ENCODE results near the gene PANK4. TPM values are rescaled to one million over a fixed set of nuclear protein-coding genes. Genes with fewer than 3 reads are reported as not detected.
A peak's percentile ranks its signal among the peaks of the same experiment; 100 is the strongest.

Gene PANK4
- total and polyA plus RNA-seq, 9 of the 15 experiments (the other 6 are each of a cell fraction or from before 2014, with no cell fraction given): 0.93 to 55.6 (median 31.5) TPM

- TF ChIP-seq NR2C1 (IDR thresholded peaks at IDR 0.05): no peak
- TF ChIP-seq NR2C1 (tag; IDR thresholded peaks at IDR 0.05): no peak
- peak; percentile 37; the same call in 1 of the 2 replicates for TF ChIP-seq NBN (IDR thresholded peaks at IDR 0.05; ENCODE audit: low read depth)
- no peak for TF ChIP-seq ZNF133 (CRISPR knock-in tag; IDR thresholded peaks at IDR 0.05)
- TF ChIP-seq ZNF586 (CRISPR knock-in tag; conservative IDR thresholded peaks at IDR 0.05): no peak
- no peak for TF ChIP-seq SMARCE1 (IDR thresholded peaks at IDR 0.05)
- TF ChIP-seq ATF3 (IDR thresholded peaks at IDR 0.05): no peak
- no peak for TF ChIP-seq ATF3 (CRISPR knock-in tag; conservative IDR thresholded peaks at IDR 0.05)
- no peak for TF ChIP-seq E2F8 (IDR thresholded peaks at IDR 0.05; ENCODE audit: low read depth, partially characterized antibody)
- no peak for TF ChIP-seq DEAF1 (CRISPR knock-in tag; IDR thresholded peaks at IDR 0.05)
- no peak for TF ChIP-seq ZC3H11A (IDR thresholded peaks at IDR 0.05; ENCODE audit: low read depth, low read length)
- peak; percentile 66; the same call in 1 of the 2 replicates for TF ChIP-seq TRIM28 (IDR thresholded peaks at IDR 0.05)
- TF ChIP-seq GMEB1 (CRISPR knock-in tag; IDR thresholded peaks at IDR 0.05): no peak
- peak; percentile 74 for TF ChIP-seq RBFOX2 (IDR thresholded peaks at IDR 0.05; ENCODE audit: low read depth, low read length)
- no peak for TF ChIP-seq TAF9B (IDR thresholded peaks at IDR 0.05; ENCODE audit: partially characterized antibody)
- TF ChIP-seq HDAC6 (IDR thresholded peaks at IDR 0.05; ENCODE audit: low read depth, low read length): no peak
- TF ChIP-seq ZNF280A (IDR thresholded peaks at IDR 0.05; ENCODE audit: low read depth, partially characterized antibody): no peak
- no peak for TF ChIP-seq ZBTB12 (CRISPR knock-in tag; IDR thresholded peaks at IDR 0.05)
These were observed 20.3 kb upstream of the PANK4 start (continued) for GRCh38 chr1:2546515-2547209.
